SHP77 treated with DMSO at 0.1 percent for 48 hours (cell line): Measurements from ENCODE around the gene EDN2.
A peak's percentile ranks its signal among the peaks of the same experiment; 100 is the strongest.

Experiments
- DNase-seq: peaks from one replicate; lab custom pipeline; 2025; lab: John Stamatoyannopoulos, UW

EDN2 gene

DNA sequence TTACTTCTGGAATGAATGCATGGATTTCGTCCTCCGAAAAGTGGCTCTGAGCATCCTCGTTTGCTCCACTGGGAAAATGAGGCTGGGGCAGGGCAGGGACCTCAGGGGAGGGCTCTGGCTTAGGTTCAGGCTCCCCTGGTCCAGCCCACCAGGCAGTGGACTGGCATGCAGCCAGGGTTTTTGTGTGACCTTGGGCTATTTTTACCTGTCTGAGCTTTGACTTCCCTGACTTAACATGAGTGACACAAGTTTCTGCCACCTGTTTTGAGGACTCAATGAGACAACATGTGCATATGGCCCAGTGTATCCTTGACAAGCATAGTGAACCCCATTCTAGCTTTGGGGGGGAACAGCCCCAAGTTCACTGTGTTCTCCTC lies 32.6 kb upstream of the EDN2 start:
- no peak for DNase-seq

DNA sequence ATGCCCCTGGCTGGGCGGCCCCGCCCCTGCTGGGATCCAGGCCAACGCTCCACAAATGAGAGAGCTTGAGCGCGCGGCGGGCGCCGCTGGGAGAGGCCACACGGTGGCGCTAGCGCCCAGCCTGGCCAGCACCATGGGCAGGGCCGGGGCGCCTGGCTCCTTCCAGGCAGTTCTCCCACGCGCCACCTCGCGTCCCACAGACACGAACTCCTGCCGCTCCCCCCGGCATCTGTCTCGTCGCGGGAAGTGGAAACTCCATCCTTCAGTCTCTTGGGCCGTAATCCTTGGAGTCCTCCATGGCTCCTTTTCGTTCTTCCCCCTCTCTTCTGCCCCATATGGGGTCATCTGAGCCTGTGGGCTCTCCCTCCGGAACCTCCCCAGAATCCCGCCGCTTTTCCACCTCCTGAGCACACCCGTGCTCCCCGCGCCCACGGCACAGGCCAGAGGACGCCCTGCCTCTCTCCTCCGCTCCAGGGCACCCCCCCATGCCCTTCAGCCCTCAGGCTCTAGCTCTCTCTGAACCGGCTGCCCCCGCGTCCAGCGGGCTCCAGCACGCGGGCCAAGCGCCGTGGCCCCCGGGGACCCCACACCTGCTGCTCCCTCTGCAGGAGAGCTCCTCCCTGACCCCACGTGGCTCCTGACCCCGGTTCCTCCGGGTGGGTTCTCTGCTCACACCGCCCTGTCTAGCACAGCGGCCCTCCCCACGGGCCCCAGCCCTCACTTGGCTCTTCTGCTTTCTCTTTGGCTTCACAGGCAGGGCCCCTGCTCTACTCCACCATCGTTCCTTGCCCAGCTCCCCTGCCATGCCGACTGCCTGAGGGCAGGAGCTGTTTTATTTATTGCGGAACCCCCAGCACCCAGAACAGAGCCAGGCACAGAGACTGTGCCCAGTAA lies 31.9 kb upstream of the EDN2 start:
- peak; percentile 28 for DNase-seq

DNA sequence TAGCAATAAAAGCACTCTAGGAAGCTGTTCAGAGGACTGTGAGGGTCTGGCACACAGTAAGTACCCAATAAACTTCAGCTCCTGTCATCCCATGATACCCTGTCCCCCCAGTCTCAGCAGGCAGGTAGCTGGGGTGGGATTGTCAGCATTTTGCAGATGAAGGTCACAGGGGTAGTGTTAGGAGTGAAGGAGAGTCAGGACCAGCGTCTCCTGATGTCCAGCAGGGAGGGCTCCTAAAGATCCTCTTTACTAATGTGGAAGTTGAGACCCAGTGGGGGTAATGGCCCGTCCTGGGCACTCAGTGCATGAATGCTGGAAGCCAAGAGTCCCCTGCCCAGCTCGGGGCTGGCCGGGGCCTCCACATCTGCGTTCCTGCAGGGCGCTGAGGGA lies 31.3 kb upstream of the EDN2 start:
- no peak for DNase-seq

DNA sequence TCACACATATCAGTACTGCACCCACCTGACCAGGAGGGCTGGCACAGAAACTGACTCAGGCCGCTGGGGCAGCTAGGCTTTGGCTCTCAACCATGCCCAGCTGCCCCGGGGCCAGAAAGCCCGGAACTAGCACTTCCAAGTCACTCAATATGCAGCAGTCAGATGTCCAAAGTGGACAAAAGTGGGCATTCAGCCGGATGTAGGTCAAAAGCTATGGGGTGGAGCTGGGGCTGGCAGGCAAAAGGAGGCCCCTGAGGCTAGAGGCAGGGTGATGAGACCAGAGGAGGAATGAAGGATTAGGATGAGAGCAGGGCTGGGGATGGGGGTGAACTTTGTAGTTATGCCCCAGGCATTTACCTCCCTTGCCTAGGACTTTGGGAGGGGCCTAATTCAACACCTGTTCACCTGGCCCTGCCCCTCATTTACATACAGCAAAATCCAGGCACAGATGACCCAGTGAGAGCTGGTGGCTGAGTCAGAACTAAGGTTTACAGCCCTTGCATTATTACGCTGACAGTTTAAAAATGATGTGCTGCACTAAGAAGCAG lies 30.7 kb upstream of the EDN2 start:
- DNase-seq = no peak

DNA sequence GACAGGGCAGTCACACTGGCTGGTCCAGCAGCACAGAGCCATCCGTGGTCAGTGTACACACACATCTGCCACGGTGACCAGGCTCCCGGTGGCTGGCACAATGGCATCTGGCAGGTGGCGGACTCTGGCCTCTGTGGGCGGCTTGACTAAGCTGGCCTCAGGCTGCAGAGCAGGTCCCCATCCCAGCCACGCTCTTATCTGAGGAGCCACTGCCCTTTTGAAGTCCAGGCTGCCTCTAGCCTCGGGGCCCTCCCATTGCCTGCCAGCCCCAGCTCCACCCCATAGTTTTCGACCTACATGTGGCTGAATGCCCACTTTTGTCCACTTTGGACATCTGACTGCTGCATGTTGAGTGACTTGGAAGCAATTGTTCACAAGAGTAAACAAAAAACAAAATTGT lies 29.9 kb upstream of the EDN2 start:
- no peak for DNase-seq

DNA sequence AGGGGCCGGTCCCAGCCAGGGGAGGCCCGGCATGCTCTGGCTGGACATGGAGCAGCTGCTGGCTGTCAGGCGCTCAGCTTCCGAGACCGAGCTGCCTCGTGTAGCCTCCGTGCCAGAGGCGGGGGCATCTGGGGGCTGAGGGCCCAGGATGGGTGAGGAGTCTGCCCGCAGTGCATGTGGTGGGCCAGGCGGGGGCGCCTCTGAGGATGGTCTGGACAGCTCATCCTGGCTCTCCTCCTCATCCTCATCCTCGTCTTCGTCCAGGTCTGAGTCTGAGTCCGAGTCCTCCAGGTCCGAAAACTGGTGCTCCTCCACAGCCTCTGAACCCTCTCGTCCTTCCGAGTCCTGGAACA lies 28.9 kb upstream of the EDN2 start:
- DNase-seq = no peak

DNA sequence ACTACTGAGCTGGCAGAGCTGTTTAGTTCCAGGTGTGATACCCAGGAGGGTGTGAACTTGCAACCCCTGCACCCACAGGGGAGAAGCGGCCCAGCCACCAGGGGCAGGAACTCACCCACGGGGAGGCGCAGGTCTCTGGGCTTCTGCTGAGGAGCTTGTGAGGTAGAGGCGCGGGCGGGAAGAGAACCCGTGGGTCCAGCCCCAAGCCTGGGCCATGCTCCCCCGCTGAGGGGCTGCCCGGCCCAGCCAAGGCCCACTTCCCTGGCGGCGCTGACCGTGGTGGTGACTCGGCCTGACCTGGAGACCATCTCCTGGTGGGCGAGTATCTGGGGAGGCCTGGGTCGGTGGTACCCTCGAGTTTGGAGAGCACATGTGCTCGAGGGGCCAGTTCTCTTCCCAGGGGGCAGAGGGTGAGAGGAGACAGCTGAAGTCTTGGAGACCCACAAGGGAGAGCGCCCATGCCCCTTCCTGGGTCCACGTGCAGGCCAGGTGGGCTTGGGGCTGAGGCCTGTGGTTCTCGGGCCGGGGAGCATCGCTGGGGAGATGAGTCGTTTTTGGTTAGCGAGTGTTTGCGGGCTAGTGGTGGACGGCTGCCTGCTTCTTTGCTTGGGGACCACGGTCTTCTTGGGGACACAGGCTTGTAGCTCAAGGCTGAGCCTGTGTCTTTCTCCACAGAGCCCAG lies 28.4 kb upstream of the EDN2 start:
- DNase-seq = no peak

DNA sequence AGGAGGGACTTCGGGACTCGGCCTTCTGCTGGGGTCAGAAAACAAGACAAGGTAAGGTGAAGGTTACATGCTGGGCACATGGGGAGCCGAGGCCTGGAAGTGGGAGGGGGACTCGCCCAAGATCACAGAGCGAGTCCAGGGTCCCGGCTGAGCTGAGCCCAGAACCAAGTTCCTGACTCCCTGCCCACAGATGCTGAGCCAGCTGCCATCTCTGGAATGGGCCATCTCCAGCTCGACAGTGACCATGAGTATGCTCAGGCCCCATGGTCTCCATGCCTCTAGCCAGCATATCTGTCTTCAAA lies 26.7 kb upstream of the EDN2 start:
- no peak for DNase-seq

DNA sequence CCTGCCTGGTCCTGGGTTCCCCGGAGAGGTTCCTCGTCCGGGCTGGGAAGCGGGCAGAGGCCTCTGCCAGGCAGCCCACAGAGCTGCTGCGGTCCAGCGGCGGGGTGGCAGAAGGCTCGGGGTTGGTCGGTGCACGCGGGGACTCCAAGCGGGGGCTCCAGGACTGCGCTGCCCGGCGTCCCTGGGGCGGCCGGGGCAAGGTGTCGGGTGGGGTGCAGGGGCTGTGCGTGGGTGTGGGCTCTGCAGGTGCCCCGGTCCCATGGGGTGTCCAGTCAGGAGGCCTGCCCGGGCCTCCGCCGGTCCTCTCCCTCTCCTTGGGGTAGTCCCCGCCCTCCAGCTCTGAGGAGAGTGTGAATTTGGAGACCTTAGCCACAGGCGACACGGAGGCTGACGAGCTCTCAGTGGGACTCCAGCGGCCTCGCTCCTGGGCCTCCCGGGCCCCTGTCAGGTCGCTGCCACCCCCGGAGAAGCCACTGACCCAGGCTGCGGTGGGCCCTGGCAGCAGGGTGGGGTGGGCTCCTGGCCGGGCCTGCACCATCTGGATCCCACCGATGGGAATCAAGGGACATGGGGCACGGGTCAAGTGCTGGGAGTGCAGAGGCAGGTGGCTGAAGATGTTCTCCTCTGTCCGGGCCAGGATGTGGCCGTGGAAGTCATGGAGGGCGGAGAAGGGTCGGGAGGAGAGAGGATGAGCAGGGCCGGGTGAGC lies 26.2 kb upstream of the EDN2 start:
- DNase-seq = no peak

DNA sequence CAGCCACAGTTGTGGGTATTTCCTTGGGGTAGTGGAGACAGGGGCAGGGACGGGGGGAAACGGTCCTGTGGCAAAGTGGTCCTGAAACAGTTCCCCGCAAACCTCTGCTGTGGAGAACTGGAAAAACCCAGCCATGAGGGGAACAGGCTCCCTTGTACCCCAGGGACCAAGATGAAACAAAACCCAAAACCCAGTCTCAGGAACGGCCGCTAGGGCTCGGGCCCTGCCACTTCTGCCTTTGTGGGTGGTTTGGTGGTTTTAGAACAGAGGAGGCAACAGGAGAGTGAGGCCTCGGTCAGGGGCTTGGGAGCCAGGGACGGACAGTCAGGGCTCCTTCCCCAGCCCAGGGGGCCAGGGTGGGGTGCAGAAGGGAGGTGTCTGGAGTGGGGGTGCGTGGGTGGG lies 24.8 kb upstream of the EDN2 start:
- no peak for DNase-seq

DNA sequence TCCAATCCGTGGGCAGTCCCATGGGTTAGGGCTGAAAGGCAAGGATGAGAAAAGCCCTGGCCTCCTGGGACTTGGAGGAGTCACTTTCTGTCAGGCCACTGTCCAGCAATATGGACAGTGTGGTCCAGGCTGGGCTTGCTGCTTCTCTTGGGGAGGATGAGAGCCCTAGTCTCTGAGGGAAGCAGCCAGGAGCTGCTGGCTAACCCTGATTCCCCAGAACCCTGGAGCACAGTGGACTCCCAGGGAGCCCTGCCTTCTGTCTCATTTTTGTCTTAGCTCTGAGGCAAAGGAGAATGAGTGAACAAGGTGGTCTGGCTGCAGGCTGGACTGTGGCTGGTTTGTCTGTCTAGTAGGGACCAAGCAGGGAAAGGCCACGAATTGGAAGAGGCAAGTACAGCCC lies 23.8 kb upstream of the EDN2 start:
- no peak for DNase-seq

DNA sequence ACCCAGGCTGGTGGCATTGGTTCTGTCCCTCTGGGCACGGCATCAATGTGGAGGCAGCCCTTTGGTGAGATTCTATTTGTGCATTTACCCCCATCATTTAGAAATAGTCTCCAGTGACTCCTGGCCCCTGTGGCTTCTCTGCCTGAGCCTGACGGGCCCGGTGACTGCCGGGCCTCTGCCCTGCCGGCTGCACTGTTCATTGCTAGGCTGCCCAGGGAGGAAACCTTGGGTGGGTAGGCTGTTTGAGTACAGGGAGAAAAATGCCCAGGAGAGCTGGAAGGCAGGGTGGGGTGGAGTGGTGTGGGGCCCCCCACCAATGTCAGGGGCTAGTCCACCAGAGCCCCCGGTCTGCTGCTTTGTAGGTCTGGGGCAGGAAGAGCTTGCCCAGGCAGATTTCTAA lies 23.4 kb upstream of the EDN2 start:
- DNase-seq = no peak

DNA sequence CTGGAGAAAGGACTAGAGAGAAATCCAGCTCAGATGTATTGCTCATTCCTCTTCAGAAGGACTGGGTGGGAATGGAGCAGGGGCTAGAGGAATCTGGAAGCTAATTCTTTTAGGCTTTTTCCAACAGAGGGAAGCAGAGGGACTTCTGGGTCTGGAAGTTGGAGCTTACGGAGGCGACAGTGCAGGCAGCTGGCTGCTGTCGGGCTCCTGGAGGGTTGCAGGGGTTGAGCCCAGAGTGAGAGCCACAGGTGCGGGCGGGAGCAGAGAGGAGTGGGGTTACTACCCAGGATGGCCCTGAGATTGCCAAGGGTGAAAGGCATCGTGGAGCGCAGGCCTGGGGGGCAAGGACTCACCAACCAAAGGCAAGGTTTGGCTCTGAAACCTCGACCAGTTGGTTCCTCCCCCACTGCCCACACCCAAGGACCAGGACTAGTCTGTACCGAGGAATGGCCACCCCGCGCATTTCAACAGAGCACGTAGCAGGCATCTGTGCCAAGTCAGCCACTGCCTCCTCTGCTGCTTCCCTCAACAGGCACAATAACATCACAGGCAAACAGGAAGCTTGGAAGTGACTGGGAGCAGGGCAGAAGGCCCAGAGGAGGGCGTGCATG lies 22.7 kb upstream of the EDN2 start:
- no peak for DNase-seq

DNA sequence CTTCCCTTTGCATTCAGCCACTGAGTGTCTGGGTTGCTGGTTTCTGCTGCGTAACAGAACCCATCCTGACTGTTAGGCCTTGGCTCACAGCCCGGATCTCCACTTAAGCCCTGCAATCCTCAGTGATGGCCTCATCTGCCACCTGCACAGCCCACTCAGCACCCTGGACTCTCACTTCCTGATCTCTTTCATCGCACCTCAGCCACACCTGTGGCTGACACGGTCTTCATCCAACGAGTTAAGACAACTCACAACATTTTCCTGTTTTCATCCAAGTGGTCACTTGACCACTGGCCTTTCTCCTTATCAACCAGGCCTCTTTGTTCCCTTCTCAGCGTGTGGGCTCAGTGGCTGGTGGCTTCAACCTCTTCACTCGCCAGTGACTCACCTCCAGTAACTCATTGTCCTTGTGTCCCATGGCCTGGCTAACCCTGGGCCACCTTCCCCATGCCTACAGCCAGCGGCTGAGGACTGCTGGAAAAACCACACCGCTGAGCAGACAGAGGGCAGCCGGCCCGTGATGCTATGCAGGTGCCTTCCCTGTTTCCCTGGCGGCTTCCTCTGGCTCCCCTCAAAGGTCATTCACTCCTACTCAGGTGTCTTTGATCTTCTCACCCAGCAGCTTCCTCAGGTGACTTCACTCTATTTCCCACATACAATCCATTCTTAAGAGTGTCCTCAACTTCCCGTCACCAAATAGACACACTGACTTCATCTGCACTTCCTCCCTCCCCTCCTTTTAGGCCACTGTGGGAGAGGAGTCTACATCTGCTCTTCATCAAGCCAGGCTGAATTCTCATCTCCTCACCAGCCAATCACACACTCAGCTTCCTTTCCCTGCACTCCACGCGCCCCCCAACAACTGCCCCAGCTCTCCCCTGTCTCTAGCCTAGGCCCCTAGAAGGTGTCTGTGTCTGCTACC lies 19.9 kb upstream of the EDN2 start:
- DNase-seq = peak; percentile 54

DNA sequence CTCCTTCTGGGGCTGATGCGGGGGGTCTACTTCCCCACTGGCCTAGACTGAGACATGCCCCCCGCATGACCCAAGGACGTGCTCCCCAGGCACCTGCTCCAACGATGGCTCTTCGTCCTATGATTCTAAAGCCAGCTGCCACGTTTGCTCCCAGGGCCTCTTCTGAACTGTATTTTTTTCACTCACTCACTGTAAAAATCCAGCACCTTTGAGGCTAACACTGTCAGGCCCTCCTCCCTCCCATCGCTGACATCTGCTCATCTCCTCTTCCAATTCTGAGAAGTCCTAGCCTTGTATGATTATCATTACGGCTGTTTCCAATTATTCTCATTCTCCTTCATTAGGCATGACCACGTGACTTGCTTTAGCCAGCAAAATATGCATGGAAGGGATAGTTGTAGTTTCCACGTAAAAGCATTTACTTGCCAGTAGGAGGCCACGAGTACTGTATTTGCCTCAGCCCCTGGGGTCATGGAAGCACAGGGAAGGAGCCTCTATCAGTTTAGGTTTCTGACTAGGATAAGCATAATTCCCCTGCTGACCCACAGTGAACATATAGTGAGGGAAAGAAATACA lies 19.1 kb upstream of the EDN2 start:
- DNase-seq = no peak

DNA sequence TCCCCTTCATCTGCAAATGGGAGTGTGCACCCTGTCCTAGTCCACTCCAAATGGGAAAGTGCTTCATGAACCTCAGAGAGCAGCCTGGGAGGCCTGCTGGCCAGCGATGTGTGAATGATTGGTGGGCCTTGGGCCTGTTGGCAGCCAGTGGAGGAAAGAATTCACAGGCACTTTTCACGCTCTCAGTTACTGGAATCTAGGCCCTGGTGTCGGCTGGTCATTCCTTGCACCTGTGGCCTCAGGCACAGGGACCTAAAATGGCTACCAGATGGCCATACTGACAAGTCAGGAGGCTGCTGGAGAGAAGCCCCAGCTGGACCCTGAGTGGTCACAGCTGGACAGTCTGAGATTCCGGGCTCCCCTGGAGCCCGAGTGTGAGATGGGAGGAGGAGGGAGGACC lies 18.4 kb upstream of the EDN2 start:
- no peak for DNase-seq

DNA sequence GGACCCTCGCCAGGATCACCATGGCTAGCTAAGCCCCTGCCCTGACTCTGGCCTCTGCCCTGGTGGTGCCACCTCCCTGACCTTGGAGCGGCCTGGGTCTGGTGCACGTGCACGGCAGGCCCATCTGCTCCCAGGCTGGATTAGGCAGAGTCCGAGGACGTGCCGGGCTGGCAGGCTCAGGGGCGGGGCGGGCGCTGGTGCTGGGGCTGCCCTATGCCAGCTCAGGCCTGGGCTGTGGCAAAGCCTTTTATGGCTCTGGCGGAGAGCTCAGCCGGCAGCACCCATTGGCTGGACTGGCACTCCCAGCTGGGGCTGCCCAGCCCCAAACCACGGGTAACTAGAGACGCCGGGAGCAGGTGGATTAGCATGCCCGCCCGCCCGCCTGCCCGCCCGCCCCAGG lies 17.1 kb upstream of the EDN2 start:
- no peak for DNase-seq

DNA sequence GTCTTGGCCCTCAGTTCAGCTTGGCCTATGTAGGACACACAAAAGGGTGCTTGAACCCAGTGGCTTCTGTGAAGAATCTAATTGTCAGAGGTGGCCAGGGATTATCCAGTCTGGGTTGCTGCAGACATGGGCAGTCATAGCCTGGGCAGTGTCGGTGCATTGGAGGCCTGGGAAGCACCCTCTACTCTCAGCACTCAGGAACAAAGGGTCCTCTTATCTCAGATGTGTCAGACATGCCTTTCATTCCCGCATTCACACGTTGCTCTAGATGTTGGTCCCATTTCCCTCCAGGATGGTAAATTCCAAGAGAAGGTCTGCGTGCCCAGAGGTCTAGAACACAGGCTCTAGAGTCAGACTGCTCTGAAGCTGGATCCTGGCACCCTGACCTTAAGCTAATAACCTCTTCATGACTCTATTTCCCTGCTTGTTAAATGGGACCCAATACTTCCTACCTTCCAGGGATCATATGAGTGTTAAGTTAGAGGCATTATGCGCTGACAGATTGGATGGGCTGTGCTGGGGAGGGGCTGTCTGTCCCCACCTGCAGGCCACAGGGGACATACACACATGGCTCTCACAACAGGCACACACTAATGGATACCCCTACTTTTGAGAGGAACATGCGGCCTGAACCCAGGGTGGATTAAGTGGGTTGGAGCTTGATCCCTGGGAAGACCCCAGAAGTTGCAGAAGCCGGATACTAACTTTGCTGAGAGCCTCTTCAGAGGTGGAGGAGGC lies 16.5 kb upstream of the EDN2 start:
- no peak for DNase-seq

DNA sequence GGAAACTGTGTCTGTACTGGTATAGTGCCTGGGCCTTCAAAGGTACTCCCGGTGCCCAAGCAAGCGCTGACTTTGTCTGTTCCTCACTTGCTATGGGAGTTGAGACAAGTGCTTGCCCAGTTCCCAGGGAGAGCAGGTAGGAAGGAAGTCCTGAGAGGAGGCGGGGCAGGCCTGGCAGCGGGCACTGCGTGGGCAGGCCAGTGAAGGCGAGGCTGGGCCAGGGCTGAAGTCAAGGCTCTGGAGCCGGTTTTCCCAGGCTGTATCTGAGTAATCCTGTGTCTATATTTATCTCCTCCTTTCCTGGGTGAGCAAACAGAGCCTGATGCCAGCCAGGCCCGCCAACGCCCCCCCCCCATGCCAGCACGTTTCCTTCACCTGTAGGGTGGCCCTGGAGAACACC lies 15.9 kb upstream of the EDN2 start:
- no peak for DNase-seq

DNA sequence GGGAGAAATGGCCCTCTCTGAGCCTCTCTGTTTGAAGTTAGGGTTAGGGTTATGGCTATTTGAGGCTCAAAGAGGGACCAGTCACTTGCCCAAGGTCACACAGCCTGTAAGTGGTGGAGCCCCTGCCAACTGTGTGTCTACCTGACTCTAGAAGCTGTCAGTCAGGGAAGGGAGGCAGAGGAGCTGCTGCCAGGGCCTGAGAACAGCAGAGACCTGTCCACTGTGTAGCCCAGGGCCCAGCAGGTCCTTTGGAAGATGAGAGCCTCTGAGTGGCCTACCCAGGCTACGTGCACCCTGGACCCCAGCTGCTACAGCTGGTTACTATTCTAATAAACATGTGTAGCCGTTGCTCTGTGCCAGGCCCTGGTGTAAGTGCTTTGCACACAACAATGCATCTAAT lies 15.1 kb upstream of the EDN2 start:
- DNase-seq = no peak

DNA sequence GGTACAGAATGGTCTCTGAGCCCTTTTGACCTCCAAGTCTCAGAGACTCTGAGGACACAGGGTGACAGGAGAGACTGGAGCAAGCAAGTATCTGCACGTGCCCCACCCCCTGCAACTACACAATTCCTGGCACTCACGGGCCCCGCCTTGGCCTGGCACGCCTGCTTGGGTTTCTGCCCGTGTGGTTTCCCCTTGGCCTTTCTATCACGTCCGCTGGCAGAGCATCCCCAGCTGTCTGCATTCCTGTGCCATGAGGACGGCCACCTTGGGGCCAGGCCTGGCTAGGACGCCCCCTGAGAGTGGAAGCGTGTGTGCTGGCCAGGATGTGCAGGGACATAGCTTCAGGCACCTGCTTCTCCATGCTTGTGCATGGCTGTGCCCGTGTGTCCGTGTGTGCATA lies 14.3 kb upstream of the EDN2 start:
- DNase-seq = no peak
